ENCODE results near the gene MEIOC. TPM values are rescaled to one million over a fixed set of nuclear protein-coding genes. Genes with fewer than 3 reads are reported as not detected.

The MEIOC gene
- total and polyA plus RNA-seq, 2 of the 4 experiments (the other 2 are of a cell fraction): 0.27 to 0.36 TPM

DNA sequence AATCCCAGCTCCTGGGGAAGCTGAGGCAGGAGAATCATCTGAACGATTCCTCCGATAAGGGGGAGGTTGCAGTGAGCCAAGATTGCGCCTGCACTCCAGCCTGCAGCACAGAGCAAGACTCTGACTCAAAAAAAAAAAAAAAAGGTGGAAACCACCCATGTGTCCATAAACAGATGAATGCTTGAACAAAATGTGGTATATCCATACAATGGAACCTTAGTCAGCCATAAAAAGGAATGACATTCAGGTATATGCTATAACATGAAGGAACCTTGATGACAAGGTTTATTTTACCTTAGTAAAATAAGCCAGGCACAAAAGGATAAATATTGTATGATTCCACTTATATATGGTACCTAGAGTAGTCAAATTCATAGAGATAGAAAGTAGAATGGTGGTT lies 2.9 kb upstream of the MEIOC start:
- H4K5ac ChIP-seq (ENCODE audit: low read depth, low read length): no peak overlapping the region
- H2AK5ac ChIP-seq (ENCODE audit: low read depth, low read length): no peak overlapping the region
- no peaks in the 10 kb centered on the region for H3K4me1 ChIP-seq (ENCODE audit: control insufficient read depth, insufficient read depth, low read length)
- CTCF ChIA-PET: no interaction called here
- no peak overlapping the region for H3K56ac ChIP-seq (ENCODE audit: extremely low read depth, insufficient read depth, low read length)
- H4K8ac ChIP-seq (ENCODE audit: low read depth in 2 of 2, low read length in 2 of 2): no peak overlapping the region
- H3K14ac ChIP-seq (replicated peaks; ENCODE audit: low read depth, low read length): no peak overlapping the region
- H4K20me1 ChIP-seq (ENCODE audit: insufficient read depth, low read length): no peaks in the 10 kb centered on the region
- no peaks in the 10 kb centered on the region for H3K9me1 ChIP-seq (ENCODE audit: insufficient read depth, low read length)
- H2BK20ac ChIP-seq (ENCODE audit: low read depth, low read length): no peak overlapping the region
- ATAC-seq (ENCODE audit: low read depth) (no peak), DNase-seq (no peak)
- no peak overlapping the region for H2AFZ ChIP-seq (replicated peaks; ENCODE audit: low read length, poor library complexity)
- no peak overlapping the region for H2BK120ac ChIP-seq (ENCODE audit: low read depth, low read length)
- no peak overlapping the region for H3K27ac ChIP-seq (ENCODE audit: insufficient read depth, low read length)
- no CpG with 5 or more reads among the region's 3 CpGs for WGBS, 2 experiments (ENCODE audit: extremely low coverage in 2 of 2, insufficient read length in 1 of 2)
- H3K4me2 ChIP-seq (ENCODE audit: low read depth, low read length): no peak overlapping the region
- H3K79me1 ChIP-seq (ENCODE audit: low read depth in 1 of 2, low read length in 2 of 2): no peaks in the 10 kb centered on the region
- in situ Hi-C loops (cut with MboI; ENCODE audit: low sequenced_read_pairs): no loop called here
- no peak overlapping the region for H2BK15ac ChIP-seq (ENCODE audit: low read depth, low read length)
- no peak overlapping the region for H3K23ac ChIP-seq (ENCODE audit: low read depth, low read length)
- H3K36me3 ChIP-seq (ENCODE audit: control insufficient read depth, insufficient read depth, low read length): no peaks in the 10 kb centered on the region
- H2AK9ac ChIP-seq (replicated peaks; ENCODE audit: low read depth, low read length, poor library complexity): no peak overlapping the region
- POLR2A ChIA-PET (ENCODE audit: unreplicated experiment): no interaction called here
- H3K4me3 ChIP-seq (ENCODE audit: insufficient read depth, low read depth, low read length): no peak overlapping the region
- no TSS peak for BruUV-seq (replicated peaks)
- peaks cover 31% of the 10 kb centered on the region for H3K27me3 ChIP-seq (ENCODE audit: control insufficient read depth, insufficient read depth, low read length)
- H3K9ac ChIP-seq (ENCODE audit: low read depth, low read length): no peak overlapping the region
- peaks cover 10% of the 10 kb centered on the region for H3K9me3 ChIP-seq (ENCODE audit: control insufficient read depth, insufficient read depth, low read length)
- H3K18ac ChIP-seq (ENCODE audit: low read depth, low read length): no peak overlapping the region
- dilution Hi-C loops (cut with HindIII; ENCODE audit: low sequenced_read_pairs, unreplicated experiment): no loop called here
- no peak overlapping the region for H3K4ac ChIP-seq (ENCODE audit: low read depth, low read length)
- intact Hi-C loops (cut with micrococcal nuclease): no loop called here
- no peak overlapping the region for H4K91ac ChIP-seq (ENCODE audit: insufficient read depth, low read depth, low read length)
- H2BK5ac ChIP-seq (ENCODE audit: low read depth, low read length, poor library complexity, severe bottlenecking): no peak overlapping the region
- TF ChIP-seq SMC3 (IDR thresholded peaks at IDR 0.05; ENCODE audit: low read depth, low read length): no peak
- no peak for TF ChIP-seq MXI1 (IDR thresholded peaks at IDR 0.05; ENCODE audit: borderline replicate concordance, low read depth, low read length)

All from IMR-90 (cell line).